Gastrocnemius medialis (tissue), 4 donors: Measurements from ENCODE around the gene SMC3.

Experiments used
- CTCF ChIP-seq, 5 experiments: fragments of 450-650 bp in 3 of 5; fragments of 200-600 bp in 2 of 5; sonication (generic) in 2 of 5; IDR thresholded peaks in 4 of 5; conservative IDR thresholded peaks in 1 of 5; 1 replicate in 4 of 5; 2 replicates in 1 of 5; pipeline ENCODE4 v1.5.1; 2016 to 2019; ENCODE audit warnings: antibody characterized with exemption in 5 of 5, mild to moderate bottlenecking in 3 of 5, moderate library complexity in 3 of 5
- POLR2A ChIP-seq, 2 donors: fragments of 450-650 bp; IDR thresholded peaks; one replicate each; pipeline ENCODE4 v1.6.1; 2017; ENCODE audit warnings: antibody characterized with exemption in 2 of 2, mild to moderate bottlenecking in 2 of 2, moderate library complexity in 2 of 2

GRCh38 chr10:110628161-110628560, 60.7 kb downstream of the SMC3 start:
- TF ChIP-seq CTCF (IDR thresholded peaks at IDR 0.05 in 4 of 5, conservative IDR thresholded peaks at IDR 0.05 in 1 of 5) (no peak), POLR2A (IDR thresholded peaks at IDR 0.05) (no peak)
